ENCODE results near the gene GYS1.
A peak's percentile ranks its signal among the peaks of the same experiment; 100 is the strongest.
"Not testable (repeated sequence)": the region's sequence is repeated elsewhere in the genome, so short reads cannot be mapped to it uniquely, and the experiment has no call there.

GYS1 gene

DNA sequence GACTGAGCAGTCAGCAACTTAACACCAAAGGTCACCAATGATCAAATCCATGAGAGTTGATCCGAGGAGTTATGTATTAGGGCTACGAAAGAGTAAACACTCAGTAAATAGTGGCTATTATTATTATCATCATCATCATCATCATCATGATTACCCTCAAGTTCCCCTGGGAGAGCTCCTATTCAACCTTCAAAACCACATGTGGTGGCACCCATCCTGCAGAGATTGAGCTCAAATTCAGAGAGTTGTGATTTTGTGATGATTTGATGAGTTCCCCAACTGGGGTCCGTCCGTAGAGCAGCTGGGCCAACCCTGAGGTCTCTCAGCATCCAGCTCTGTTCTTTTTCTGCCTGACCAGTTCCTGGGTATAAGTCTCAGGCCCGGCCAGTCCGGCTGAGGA is 32.0 kb upstream of the GYS1 start:
- DNase-seq (ENCODE audit: low read depth); in situ Hi-C loops (cut with HindIII; ENCODE audit: low sequenced_read_pairs); H3K4me3 ChIP-seq (ENCODE audit: low read depth, low read length): not testable (repeated sequence)

GRCh38 chr19:49024233-49024632 is 31.1 kb upstream of the GYS1 start, which contains the start of gene CGB3:
CGB3 (minus strand) TSS chr19:49024333; CDS start chr19:49023971, 362 bp downstream.
- in situ Hi-C loops (cut with HindIII; ENCODE audit: low sequenced_read_pairs); H3K4me3 ChIP-seq (ENCODE audit: low read depth, low read length); DNase-seq (ENCODE audit: low read depth): not testable (repeated sequence)

GRCh38 chr19:49022116-49022515 is 29.0 kb upstream of the GYS1 start:
- no peak overlapping the region for H3K4me3 ChIP-seq (ENCODE audit: low read depth, low read length)
- no peak for TF ChIP-seq CTCF (IDR thresholded peaks at IDR 0.05; ENCODE audit: low read depth, low read length, missing control alignments)
- DNase-seq (ENCODE audit: low read depth), result no peak
- in situ Hi-C loops (cut with HindIII; ENCODE audit: low sequenced_read_pairs), result no loop called here

DNA sequence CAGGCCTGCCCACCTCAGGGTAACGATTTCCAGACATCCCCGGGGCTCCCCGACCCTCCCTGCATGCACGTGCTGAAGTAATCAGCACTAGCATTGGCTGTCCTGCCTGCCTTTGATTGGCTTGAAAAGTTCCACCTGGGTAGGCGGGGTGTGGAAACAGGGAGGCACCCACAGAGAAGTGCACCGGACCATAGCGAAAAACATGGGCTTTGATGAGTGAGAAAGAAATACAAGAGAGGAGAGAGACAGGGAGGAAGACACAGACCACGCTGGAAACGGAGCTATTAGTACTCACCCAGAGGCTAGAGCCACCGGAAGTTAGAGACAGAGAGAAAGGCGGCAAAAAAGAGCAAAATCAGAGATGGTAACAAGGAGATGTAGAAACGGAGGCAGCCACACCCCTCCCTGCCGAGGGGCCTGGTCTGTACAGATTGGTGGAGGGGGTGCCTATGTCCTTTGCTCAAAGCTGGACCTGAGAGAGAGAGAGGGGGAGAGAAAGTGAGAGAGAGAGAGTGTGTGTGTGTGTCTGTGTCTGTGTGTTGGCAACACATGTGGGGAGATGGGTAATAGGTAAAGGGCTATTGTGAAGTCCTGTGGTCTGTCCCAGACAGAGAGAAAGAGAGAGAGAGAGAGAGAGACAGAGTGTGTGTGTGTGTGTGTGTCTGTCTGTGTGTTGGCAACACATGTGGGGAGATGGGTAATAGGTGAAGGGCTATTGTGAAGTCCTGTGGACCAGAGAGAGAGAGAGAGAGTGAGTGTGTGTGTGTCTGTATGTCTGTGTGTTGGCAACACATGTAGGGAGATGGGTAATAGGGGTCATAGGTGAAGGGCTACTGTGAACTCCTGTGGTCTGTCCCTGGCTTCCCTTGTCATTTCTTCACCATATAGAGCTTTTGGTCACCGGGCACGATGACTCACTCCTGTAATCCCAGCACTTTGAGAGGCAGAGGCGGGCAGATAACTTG is 28.1 kb upstream of the GYS1 start:
- no peak for TF ChIP-seq CTCF (IDR thresholded peaks at IDR 0.05; ENCODE audit: low read depth, low read length, missing control alignments)
- no peak overlapping the region for H3K4me3 ChIP-seq (ENCODE audit: low read depth, low read length)
- in situ Hi-C loops (cut with HindIII; ENCODE audit: low sequenced_read_pairs), result no loop called here
- DNase-seq (ENCODE audit: low read depth), result no peak

- no peak overlapping the region for H3K4me3 ChIP-seq (ENCODE audit: low read depth, low read length)
- in situ Hi-C loops (cut with HindIII; ENCODE audit: low sequenced_read_pairs), result no loop called here
- no peak for DNase-seq (ENCODE audit: low read depth)
- no peak for TF ChIP-seq CTCF (IDR thresholded peaks at IDR 0.05; ENCODE audit: low read depth, low read length, missing control alignments)
Measured at GRCh38 chr19:49020342-49020741, 27.2 kb upstream of the GYS1 start.

DNA sequence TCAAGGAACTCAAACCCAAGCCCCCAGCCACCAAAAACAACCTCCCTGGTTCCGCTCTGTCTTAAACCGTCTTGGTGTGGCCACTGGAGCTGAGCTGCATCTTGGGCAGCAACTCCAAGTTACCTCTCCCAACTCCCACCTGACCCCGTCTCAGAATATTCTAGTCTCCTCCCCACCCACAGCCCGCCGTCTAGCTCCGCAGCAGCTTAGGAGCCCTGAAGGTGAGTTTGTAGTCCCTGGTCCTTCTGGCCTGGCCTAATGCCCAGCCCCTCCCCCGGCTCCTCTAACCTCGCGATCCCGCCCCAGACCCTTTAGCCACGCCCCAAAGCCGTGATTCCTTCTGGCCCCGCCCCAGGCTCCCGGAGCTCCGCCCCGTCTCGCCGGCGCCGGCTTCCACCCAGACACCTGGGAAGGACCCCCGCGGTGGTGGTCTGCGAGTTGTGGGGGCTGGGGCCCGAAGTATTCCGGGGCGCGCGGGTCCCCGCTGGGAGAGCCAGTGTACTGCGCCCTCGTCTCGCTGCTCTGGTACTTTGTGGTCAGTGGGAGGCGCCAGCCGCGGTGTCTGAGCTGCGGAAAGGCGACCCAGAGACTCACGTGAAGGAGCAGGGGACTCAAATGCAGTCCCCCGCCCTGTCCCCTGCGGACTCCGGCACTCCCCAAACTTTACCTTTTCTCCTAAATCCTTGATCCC is 26.3 kb upstream of the GYS1 start:
- TF ChIP-seq CTCF (IDR thresholded peaks at IDR 0.05; ENCODE audit: low read depth, low read length, missing control alignments), result peak; percentile 9
- in situ Hi-C loops (cut with HindIII; ENCODE audit: low sequenced_read_pairs), result no loop called here
- peak overlapping the region; percentile 29 for H3K4me3 ChIP-seq (ENCODE audit: low read depth, low read length)
- DNase-seq (ENCODE audit: low read depth), result no peak

DNA sequence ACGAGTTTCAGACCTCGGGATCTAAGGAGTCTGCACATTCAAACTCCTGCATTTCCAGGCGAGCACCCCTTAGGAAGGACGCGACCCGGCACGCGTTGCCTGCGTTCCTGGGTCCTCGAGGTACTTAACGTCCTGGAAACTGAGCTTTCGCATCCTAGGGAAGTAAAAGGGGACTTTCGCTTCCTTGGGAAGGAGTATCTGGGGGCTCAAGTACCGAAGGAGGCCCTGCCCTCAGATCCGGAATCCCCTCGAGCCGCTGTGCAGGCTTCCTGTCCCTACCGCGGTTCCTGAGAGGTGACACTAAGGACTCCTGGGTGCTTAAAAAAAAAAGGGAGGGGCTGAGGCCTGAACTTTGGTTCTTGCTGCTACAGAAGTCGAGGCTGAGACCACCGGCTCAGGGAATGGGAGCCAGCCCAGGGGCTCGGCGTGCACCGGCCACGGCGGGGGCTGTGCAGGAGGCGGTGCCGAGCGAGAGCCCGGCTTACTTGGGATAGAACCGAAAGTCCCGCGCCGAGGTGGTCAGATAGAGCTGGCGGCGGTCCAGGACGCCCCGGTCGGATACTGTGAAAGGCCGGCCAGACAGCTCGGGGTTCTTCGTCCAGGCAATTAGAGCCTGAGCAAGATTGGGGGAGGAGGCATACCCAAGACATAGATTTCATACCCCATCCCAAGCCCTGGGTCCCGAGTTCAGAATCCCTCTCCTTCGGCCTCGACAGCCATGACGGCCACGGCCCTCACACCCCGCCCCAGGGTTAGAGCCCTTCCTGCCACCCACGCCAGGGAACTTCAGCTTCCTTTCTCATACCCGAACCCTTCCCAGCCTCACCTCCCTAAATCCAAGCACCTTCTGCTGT is 25.5 kb upstream of the GYS1 start:
- in situ Hi-C loops (cut with HindIII; ENCODE audit: low sequenced_read_pairs); DNase-seq (ENCODE audit: low read depth): not testable (repeated sequence)
- H3K4me3 ChIP-seq (ENCODE audit: low read depth, low read length), result peak overlapping the region; percentile 39
